ENCODE results near the gene BMPR1B.

BMPR1B gene

GRCh38 chr4:95190751-95191436, 433.1 kb downstream of the BMPR1B start:
- Histone ChIP-seq H3K4me1 (ENCODE audit: control insufficient read depth, low read length) (no peaks in the 10 kb centered on the region), H3K27me3 (ENCODE audit: control insufficient read depth, low read length) (no peaks in the 10 kb centered on the region), H3K4me2 (ENCODE audit: low read length) (no peak overlapping the region), H3K27ac (ENCODE audit: low read depth, low read length) (no peak overlapping the region), H3K4me3 (ENCODE audit: low read length) (no peak overlapping the region), H3K9me3 (ENCODE audit: control insufficient read depth, insufficient read depth, low read length) (no peaks in the 10 kb centered on the region), H4K20me1 (ENCODE audit: control insufficient read depth, insufficient read depth, low read depth, low read length) (no peaks in the 10 kb centered on the region), H3K36me3 (ENCODE audit: control insufficient read depth, low read length) (no peaks in the 10 kb centered on the region), H3K9me2 (replicated peaks; ENCODE audit: control insufficient read depth, low read length) (no peaks in the 10 kb centered on the region), H3K79me2 (ENCODE audit: control insufficient read depth, low read length) (no peaks in the 10 kb centered on the region), H3F3A (ENCODE audit: control insufficient read depth, insufficient read depth) (no peaks in the 10 kb centered on the region)
- TF ChIP-seq CTCF (IDR thresholded peaks at IDR 0.05; ENCODE audit: low read depth, low read length, poor library complexity, severe bottlenecking) (no peak), EZH2phosphoT487 (IDR thresholded peaks at IDR 0.05; ENCODE audit: borderline replicate concordance, low read length) (no peak)

GRCh38 chr4:95191537-95191936, 433.8 kb downstream of the BMPR1B start:
- H3K4me2 ChIP-seq (ENCODE audit: low read length) = no peak overlapping the region
- H3K36me3 ChIP-seq (ENCODE audit: control insufficient read depth, low read length) = no peaks in the 10 kb centered on the region
- no peaks in the 10 kb centered on the region for H3K4me1 ChIP-seq (ENCODE audit: control insufficient read depth, low read length)
- H3K27me3 ChIP-seq (ENCODE audit: control insufficient read depth, low read length) = no peaks in the 10 kb centered on the region
- no peaks in the 10 kb centered on the region for H3K9me2 ChIP-seq (replicated peaks; ENCODE audit: control insufficient read depth, low read length)
- TF ChIP-seq CTCF (IDR thresholded peaks at IDR 0.05; ENCODE audit: low read depth, low read length, poor library complexity, severe bottlenecking) (no peak), EZH2phosphoT487 (IDR thresholded peaks at IDR 0.05; ENCODE audit: borderline replicate concordance, low read length) (no peak)
- H3K9me3 ChIP-seq (ENCODE audit: control insufficient read depth, insufficient read depth, low read length) = no peaks in the 10 kb centered on the region
- H3F3A ChIP-seq (ENCODE audit: control insufficient read depth, insufficient read depth) = no peaks in the 10 kb centered on the region
- H3K4me3 ChIP-seq (ENCODE audit: low read length) = no peak overlapping the region
- no peaks in the 10 kb centered on the region for H3K79me2 ChIP-seq (ENCODE audit: control insufficient read depth, low read length)
- H4K20me1 ChIP-seq (ENCODE audit: control insufficient read depth, insufficient read depth, low read depth, low read length) = no peaks in the 10 kb centered on the region
- no peak overlapping the region for H3K27ac ChIP-seq (ENCODE audit: low read depth, low read length)

- no peaks in the 10 kb centered on the region for H3K9me3 ChIP-seq (ENCODE audit: control insufficient read depth, insufficient read depth, low read length)
- H3K27ac ChIP-seq (ENCODE audit: low read depth, low read length) = no peak overlapping the region
- no peaks in the 10 kb centered on the region for H3K36me3 ChIP-seq (ENCODE audit: control insufficient read depth, low read length)
- H3K9me2 ChIP-seq (replicated peaks; ENCODE audit: control insufficient read depth, low read length) = no peaks in the 10 kb centered on the region
- no peak overlapping the region for H3K4me3 ChIP-seq (ENCODE audit: low read length)
- no peaks in the 10 kb centered on the region for H3K27me3 ChIP-seq (ENCODE audit: control insufficient read depth, low read length)
- TF ChIP-seq CTCF (IDR thresholded peaks at IDR 0.05; ENCODE audit: low read depth, low read length, poor library complexity, severe bottlenecking) (no peak), EZH2phosphoT487 (IDR thresholded peaks at IDR 0.05; ENCODE audit: borderline replicate concordance, low read length) (no peak)
- H3K4me1 ChIP-seq (ENCODE audit: control insufficient read depth, low read length) = no peaks in the 10 kb centered on the region
- H4K20me1 ChIP-seq (ENCODE audit: control insufficient read depth, insufficient read depth, low read depth, low read length) = no peaks in the 10 kb centered on the region
- no peaks in the 10 kb centered on the region for H3K79me2 ChIP-seq (ENCODE audit: control insufficient read depth, low read length)
- H3K4me2 ChIP-seq (ENCODE audit: low read length) = no peak overlapping the region
- no peaks in the 10 kb centered on the region for H3F3A ChIP-seq (ENCODE audit: control insufficient read depth, insufficient read depth)
These were observed 435.9 kb downstream of the BMPR1B start for GRCh38 chr4:95193391-95194224.

All from DOHH2 (cell line).